ENCODE measurements around the gene CCDC78. TPM values are rescaled to one million over a fixed set of nuclear protein-coding genes. Genes with fewer than 3 reads are reported as not detected.
A peak's percentile ranks its signal among the peaks of the same experiment; 100 is the strongest.

CCDC78 gene
- total and polyA plus RNA-seq, 2 of the 13 experiments (the other 11 are each of a cell fraction or from before 2014, with no cell fraction given), result 0.53 to 1.5 TPM

DNA sequence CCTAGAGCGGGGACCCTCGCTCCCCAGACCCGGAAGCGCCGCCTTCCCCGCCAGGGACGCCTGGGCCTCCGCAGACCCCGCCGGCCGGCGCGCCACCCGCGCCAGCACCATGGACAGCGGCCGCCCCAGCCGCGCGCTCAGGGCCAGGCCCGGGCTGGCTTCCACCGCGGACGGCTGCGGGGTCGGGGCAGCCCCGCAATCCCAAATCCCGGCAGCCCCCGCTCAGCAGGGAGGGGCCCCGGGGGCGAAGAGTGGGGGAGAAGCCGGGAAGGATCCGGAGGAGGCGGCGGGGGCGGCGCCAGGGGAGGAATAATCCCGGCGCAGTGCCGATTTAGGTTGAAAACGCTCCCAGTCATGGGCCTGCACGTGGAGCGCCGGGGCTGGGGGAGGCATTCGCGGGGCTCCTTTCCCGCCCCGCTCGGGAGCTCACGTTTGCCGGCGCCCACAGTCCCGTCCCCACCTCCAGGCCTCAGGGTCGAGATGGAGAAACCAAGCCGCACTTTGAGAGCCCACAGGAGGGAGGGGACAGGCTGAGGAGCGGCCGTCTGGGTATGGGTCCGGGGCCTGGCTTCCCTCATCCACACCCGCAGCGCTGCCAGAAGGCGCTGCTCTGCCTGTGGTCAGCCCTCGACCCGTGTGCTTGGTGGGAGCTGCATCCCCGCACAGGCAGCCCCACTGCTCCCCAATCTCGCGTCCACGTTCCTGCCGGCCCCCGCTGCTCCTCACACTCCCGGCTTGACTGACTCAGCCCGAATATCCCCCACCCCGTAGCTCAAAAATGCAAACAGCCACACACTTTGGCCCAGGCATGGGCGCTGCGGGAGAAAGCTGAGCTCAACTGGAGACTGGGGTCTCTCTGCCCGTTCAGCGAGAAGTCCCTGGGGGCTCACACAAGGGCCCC, 25.3 kb downstream of the CCDC78 start (continued):
- no peak for TF ChIP-seq SMAD9 (CRISPR knock-in tag; IDR thresholded peaks at IDR 0.05)
- no peak for TF ChIP-seq ZFP36 (IDR thresholded peaks at IDR 0.05; ENCODE audit: borderline replicate concordance, low read depth, low read length, partially characterized antibody)
- no peak for TF ChIP-seq HNF4A (CRISPR knock-in tag; IDR thresholded peaks at IDR 0.05)
- no peak for TF ChIP-seq CERS6 (CRISPR knock-in tag; IDR thresholded peaks at IDR 0.05)
- TF ChIP-seq NFYC (CRISPR knock-in tag; IDR thresholded peaks at IDR 0.05), result no peak
- TF ChIP-seq, protein P1, sequence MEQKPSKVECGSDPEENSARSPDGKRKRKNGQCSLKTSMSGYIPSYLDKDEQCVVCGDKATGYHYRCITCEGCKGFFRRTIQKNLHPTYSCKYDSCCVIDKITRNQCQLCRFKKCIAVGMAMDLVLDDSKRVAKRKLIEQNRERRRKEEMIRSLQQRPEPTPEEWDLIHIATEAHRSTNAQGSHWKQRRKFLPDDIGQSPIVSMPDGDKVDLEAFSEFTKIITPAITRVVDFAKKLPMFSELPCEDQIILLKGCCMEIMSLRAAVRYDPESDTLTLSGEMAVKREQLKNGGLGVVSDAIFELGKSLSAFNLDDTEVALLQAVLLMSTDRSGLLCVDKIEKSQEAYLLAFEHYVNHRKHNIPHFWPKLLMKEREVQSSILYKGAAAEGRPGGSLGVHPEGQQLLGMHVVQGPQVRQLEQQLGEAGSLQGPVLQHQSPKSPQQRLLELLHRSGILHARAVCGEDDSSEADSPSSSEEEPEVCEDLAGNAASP (CRISPR knock-in tag; IDR thresholded peaks at IDR 0.05; ENCODE audit: borderline replicate concordance), result 0 out of 2 replicates have a peak, but pooled peaks have one; percentile 24
- TF ChIP-seq NPAS2 (CRISPR knock-in tag; IDR thresholded peaks at IDR 0.05; ENCODE audit: borderline replicate concordance), result no peak
- TF ChIP-seq ZC3H4 (CRISPR knock-in tag; IDR thresholded peaks at IDR 0.05; ENCODE audit: borderline replicate concordance), result no peak
- 0 out of 2 replicates have a peak, but pooled peaks have one; percentile 66 for TF ChIP-seq ZNF589 (CRISPR knock-in tag; conservative IDR thresholded peaks at IDR 0.05)
- 0 out of 2 replicates have a peak, but pooled peaks have one; percentile 52 for TF ChIP-seq EZH2 (conservative IDR thresholded peaks at IDR 0.05; ENCODE audit: low read depth, low read length)
- no peak for TF ChIP-seq FOXK2 (IDR thresholded peaks at IDR 0.05)
- TF ChIP-seq AKAP8 (CRISPR knock-in tag; IDR thresholded peaks at IDR 0.05), result no peak
- no peak for TF ChIP-seq REL (CRISPR knock-in tag; conservative IDR thresholded peaks at IDR 0.05)
- no peak for TF ChIP-seq ZNF713 (CRISPR knock-in tag; IDR thresholded peaks at IDR 0.05)
- no peak for TF ChIP-seq PAX8 (CRISPR knock-in tag; IDR thresholded peaks at IDR 0.05; ENCODE audit: borderline replicate concordance)
- no peak for TF ChIP-seq SOX6 (IDR thresholded peaks at IDR 0.05)
- TF ChIP-seq SOX6 (CRISPR knock-in tag; IDR thresholded peaks at IDR 0.05), result no peak
- TF ChIP-seq HNRNPK (IDR thresholded peaks at IDR 0.05; ENCODE audit: low read depth, low read length, poor library complexity, severe bottlenecking), result no peak
- peak; percentile 68; the same call in 1 of the 2 replicates for TF ChIP-seq RFXAP (CRISPR knock-in tag; IDR thresholded peaks at IDR 0.05; ENCODE audit: borderline replicate concordance)
- peak; percentile 82 for TF ChIP-seq KLF12 (CRISPR knock-in tag; IDR thresholded peaks at IDR 0.05; ENCODE audit: borderline replicate concordance)
- TF ChIP-seq, protein P2, sequence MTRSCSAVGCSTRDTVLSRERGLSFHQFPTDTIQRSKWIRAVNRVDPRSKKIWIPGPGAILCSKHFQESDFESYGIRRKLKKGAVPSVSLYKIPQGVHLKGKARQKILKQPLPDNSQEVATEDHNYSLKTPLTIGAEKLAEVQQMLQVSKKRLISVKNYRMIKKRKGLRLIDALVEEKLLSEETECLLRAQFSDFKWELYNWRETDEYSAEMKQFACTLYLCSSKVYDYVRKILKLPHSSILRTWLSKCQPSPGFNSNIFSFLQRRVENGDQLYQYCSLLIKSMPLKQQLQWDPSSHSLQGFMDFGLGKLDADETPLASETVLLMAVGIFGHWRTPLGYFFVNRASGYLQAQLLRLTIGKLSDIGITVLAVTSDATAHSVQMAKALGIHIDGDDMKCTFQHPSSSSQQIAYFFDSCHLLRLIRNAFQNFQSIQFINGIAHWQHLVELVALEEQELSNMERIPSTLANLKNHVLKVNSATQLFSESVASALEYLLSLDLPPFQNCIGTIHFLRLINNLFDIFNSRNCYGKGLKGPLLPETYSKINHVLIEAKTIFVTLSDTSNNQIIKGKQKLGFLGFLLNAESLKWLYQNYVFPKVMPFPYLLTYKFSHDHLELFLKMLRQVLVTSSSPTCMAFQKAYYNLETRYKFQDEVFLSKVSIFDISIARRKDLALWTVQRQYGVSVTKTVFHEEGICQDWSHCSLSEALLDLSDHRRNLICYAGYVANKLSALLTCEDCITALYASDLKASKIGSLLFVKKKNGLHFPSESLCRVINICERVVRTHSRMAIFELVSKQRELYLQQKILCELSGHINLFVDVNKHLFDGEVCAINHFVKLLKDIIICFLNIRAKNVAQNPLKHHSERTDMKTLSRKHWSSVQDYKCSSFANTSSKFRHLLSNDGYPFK (CRISPR knock-in tag; IDR thresholded peaks at IDR 0.05; ENCODE audit: borderline replicate concordance), result no peak
- TF ChIP-seq SIX4 (CRISPR knock-in tag; IDR thresholded peaks at IDR 0.05), result no peak; the same call in 1 of the 2 replicates
- TF ChIP-seq IKZF4 (CRISPR knock-in tag; IDR thresholded peaks at IDR 0.05; ENCODE audit: borderline replicate concordance, low read depth, not compliant biosample characterization), result peak; percentile 97
- peak; percentile 88; the same call in 1 of the 2 replicates for TF ChIP-seq ZNF558 (CRISPR knock-in tag; IDR thresholded peaks at IDR 0.05; ENCODE audit: borderline replicate concordance)
- TF ChIP-seq MBNL3 (CRISPR knock-in tag; conservative IDR thresholded peaks at IDR 0.05), result no peak
- no peak for TF ChIP-seq ZFP1 (CRISPR knock-in tag; IDR thresholded peaks at IDR 0.05)
